ENCODE data around the gene GLYR1.

The GLYR1 gene

DNA sequence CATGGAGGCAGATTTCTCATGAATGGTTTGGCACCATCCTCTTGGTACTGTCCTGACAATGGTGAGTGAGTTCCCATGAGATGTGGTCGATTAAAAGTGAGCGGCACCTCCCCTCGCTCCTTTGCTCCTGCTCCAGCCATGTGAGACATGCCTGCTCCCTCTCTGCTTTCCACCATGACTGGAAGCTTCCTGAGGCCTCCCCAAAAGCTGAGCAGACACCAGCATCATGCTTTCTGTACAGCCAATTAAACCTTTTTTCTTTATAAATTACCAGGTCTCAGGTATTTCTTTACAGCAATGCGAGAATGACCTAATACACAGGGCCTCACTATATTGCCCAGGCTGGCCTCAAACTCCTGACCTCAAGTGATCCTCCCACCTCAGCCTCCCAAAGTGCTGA is 92.2 kb downstream of the GLYR1 start:
- no peak for DNase-seq

DNA sequence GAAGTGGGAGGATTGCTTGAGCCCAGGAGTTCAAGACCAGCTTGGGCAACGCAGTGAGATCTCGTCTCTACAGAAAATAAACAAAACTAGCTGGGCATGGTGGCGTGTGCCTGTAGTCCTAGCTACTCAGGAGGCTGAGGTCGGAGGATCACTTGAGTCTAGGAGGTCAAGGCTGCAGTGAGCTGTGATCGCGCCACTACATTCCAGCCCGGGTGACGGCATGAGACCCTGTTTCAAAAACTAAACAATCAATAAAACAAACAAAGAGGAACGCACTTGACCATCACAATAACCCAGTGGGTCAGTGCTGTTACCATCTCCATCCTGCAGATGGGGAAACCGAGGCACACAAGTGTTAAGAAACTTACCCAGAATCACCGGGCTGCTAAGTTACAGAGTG is 93.9 kb downstream of the GLYR1 start:
- no peak for DNase-seq
